ENCODE results near the gene FOXB1. TPM values are rescaled to one million over a fixed set of nuclear protein-coding genes. Genes with fewer than 3 reads are reported as not detected.

Gene FOXB1
- total and polyA plus RNA-seq, 2 of the 13 experiments (the other 11 are each of a cell fraction or from before 2014, with no cell fraction given) = not detected

DNA sequence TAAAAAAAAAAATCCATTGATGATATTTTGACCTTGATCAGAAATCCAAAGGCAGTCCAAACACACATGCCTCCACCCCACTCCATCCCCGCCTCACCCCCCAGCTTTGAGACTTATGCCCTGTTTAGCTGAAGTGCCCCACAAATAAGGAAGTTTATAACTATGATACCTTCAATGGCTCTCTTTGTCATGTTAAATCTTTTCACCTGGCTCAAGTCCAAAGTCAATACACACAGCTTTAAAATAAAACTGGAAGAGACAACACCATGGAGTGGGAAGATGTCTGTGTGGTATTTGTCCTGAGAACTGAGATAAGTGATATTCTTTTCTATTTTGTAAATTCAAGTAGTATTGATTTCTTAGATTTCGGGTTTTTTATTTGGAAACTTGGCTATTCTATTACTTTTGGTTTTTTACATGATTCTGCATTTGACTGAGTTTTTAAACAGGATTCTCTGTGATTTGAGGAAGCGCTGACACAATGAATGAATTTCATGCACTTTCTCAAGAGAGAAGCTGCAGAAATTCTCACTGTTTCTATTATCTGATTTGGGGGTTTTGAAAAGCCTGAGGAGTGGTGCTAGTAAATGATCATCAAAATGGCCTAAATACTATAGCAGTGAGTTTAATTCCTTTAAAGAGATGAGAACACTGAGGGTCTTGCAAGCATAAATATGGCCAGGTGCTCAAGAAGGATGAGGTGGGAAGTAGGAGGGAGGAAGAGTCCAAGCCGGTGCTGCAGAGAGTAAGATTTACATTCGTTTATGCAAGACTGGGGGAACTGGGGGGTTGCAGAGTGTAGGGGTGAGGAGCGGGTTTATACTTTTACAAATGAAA lies 5.2 kb downstream of the FOXB1 start (continued):
- TF ChIP-seq, protein P1, sequence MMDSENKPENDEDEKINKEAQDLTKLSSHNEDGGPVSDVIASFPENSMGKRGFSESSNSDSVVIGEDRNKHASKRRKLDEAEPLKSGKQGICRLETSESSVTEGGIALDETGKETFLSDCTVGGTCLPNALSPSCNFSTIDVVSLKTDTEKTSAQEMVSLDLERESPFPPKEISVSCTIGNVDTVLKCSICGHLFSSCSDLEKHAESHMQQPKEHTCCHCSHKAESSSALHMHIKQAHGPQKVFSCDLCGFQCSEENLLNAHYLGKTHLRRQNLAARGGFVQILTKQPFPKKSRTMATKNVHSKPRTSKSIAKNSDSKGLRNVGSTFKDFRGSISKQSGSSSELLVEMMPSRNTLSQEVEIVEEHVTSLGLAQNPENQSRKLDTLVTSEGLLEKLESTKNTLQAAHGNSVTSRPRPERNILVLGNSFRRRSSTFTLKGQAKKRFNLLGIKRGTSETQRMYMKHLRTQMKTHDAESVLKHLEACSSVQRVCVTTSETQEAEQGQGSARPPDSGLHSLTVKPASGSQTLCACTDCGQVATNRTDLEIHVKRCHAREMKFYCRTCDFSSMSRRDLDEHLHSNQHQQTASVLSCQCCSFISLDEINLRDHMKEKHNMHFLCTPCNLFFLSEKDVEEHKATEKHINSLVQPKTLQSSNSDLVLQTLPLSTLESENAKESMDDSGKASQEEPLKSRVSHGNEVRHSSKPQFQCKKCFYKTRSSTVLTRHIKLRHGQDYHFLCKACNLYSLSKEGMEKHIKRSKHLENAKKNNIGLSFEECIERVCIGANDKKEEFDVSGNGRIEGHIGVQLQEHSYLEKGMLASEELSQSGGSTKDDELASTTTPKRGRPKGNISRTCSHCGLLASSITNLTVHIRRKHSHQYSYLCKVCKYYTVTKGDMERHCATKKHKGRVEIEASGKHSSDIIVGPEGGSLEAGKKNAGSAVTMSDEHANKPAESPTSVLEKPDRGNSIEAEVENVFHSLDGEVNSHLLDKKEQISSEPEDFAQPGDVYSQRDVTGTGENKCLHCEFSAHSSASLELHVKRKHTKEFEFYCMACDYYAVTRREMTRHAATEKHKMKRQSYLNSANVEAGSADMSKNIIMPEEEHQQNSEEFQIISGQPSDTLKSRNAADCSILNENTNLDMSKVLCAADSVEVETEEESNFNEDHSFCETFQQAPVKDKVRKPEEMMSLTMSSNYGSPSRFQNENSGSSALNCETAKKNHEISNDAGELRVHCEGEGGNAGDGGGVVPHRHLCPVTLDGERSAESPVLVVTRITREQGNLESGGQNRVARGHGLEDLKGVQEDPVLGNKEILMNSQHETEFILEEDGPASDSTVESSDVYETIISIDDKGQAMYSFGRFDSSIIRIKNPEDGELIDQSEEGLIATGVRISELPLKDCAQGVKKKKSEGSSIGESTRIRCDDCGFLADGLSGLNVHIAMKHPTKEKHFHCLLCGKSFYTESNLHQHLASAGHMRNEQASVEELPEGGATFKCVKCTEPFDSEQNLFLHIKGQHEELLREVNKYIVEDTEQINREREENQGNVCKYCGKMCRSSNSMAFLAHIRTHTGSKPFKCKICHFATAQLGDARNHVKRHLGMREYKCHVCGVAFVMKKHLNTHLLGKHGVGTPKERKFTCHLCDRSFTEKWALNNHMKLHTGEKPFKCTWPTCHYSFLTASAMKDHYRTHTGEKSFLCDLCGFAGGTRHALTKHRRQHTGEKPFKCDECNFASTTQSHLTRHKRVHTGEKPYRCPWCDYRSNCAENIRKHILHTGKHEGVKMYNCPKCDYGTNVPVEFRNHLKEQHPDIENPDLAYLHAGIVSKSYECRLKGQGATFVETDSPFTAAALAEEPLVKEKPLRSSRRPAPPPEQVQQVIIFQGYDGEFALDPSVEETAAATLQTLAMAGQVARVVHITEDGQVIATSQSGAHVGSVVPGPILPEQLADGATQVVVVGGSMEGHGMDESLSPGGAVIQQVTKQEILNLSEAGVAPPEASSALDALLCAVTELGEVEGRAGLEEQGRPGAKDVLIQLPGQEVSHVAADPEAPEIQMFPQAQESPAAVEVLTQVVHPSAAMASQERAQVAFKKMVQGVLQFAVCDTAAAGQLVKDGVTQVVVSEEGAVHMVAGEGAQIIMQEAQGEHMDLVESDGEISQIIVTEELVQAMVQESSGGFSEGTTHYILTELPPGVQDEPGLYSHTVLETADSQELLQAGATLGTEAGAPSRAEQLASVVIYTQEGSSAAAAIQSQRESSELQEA (CRISPR knock-in tag; IDR thresholded peaks at IDR 0.05; ENCODE audit: not compliant biosample characterization) = no peak
- TF ChIP-seq, protein P2, sequence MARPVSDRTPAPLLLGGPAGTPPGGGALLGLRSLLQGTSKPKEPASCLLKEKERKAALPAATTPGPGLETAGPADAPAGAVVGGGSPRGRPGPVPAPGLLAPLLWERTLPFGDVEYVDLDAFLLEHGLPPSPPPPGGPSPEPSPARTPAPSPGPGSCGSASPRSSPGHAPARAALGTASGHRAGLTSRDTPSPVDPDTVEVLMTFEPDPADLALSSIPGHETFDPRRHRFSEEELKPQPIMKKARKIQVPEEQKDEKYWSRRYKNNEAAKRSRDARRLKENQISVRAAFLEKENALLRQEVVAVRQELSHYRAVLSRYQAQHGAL (CRISPR knock-in tag; IDR thresholded peaks at IDR 0.05; ENCODE audit: not compliant biosample characterization) = no peak
- TF ChIP-seq, protein P3, sequence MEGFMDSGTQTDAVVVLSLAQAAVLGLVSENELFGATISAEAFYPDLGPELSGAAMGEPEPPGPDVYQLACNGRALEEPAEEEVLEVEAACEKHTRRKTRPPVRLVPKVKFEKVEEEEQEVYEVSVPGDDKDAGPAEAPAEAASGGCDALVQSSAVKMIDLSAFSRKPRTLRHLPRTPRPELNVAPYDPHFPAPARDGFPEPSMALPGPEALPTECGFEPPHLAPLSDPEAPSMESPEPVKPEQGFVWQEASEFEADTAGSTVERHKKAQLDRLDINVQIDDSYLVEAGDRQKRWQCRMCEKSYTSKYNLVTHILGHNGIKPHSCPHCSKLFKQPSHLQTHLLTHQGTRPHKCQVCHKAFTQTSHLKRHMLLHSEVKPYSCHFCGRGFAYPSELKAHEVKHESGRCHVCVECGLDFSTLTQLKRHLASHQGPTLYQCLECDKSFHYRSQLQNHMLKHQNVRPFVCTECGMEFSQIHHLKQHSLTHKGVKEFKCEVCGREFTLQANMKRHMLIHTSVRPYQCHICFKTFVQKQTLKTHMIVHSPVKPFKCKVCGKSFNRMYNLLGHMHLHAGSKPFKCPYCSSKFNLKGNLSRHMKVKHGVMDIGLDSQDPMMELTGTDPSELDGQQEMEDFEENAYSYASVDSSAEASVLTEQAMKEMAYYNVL (CRISPR knock-in tag; IDR thresholded peaks at IDR 0.05; ENCODE audit: borderline replicate concordance) = no peak
- TF ChIP-seq, protein P4, sequence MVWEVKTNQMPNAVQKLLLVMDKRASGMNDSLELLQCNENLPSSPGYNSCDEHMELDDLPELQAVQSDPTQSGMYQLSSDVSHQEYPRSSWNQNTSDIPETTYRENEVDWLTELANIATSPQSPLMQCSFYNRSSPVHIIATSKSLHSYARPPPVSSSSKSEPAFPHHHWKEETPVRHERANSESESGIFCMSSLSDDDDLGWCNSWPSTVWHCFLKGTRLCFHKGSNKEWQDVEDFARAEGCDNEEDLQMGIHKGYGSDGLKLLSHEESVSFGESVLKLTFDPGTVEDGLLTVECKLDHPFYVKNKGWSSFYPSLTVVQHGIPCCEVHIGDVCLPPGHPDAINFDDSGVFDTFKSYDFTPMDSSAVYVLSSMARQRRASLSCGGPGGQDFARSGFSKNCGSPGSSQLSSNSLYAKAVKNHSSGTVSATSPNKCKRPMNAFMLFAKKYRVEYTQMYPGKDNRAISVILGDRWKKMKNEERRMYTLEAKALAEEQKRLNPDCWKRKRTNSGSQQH (CRISPR knock-in tag; IDR thresholded peaks at IDR 0.05; ENCODE audit: low read depth) = no peak
- TF ChIP-seq ERF (CRISPR knock-in tag; IDR thresholded peaks at IDR 0.05) (no peak), MEIS1 (CRISPR knock-in tag; IDR thresholded peaks at IDR 0.05; ENCODE audit: borderline replicate concordance) (no peak), HOXA3 (CRISPR knock-in tag; IDR thresholded peaks at IDR 0.05) (no peak)
